HG02840 (cell line): Measurements from ENCODE around the gene MTCL1.

Source experiments
- ATAC-seq: cut with Tn5 transposase; IDR thresholded peaks from one replicate; pipeline ENCODE4 v1.9.1; 2021; ENCODE audit warnings: mild to moderate bottlenecking, moderate library complexity, moderate number of reproducible peaks; ENCODE audit not compliant: unreplicated experiment, low FRiP score

The MTCL1 gene

GRCh38 chr18:8686611-8687010 is 18.7 kb upstream of the MTCL1 start:
- no peak for ATAC-seq

- ATAC-seq: no peak
These were observed 17.0 kb upstream of the MTCL1 start for GRCh38 chr18:8688216-8688800.

- no peak for ATAC-seq
These were observed 16.5 kb upstream of the MTCL1 start for GRCh38 chr18:8688816-8689215.

- no peak for ATAC-seq
These were observed 15.8 kb upstream of the MTCL1 start for GRCh38 chr18:8689517-8689916.

GRCh38 chr18:8694891-8695290 is 10.5 kb upstream of the MTCL1 start:
- no peak for ATAC-seq

- ATAC-seq: no peak
These were observed 9.3 kb upstream of the MTCL1 start for GRCh38 chr18:8695932-8696517.

- ATAC-seq: no peak
These were observed 8.6 kb upstream of the MTCL1 start for GRCh38 chr18:8696749-8697211.

- ATAC-seq: no peak
These were observed 6.2 kb upstream of the MTCL1 start for GRCh38 chr18:8699126-8699525.

GRCh38 chr18:8699948-8700347 is 5.4 kb upstream of the MTCL1 start:
- ATAC-seq: no peak

- ATAC-seq: no peak
These were observed 3.7 kb upstream of the MTCL1 start for GRCh38 chr18:8701546-8702118.

- ATAC-seq: no peak
These were observed 2.7 kb upstream of the MTCL1 start for GRCh38 chr18:8702668-8703067.

- no peak for ATAC-seq
These were observed 2.2 kb upstream of the MTCL1 start for GRCh38 chr18:8703092-8703709.

- ATAC-seq: no peak
These were observed 1.5 kb upstream of the MTCL1 start for GRCh38 chr18:8703781-8704301.

- ATAC-seq: peak; percentile 87
These were observed 757 bp upstream of the MTCL1 start for GRCh38 chr18:8704361-8705237.

- ATAC-seq: no peak
These were observed 820 bp downstream of the MTCL1 start for GRCh38 chr18:8705961-8706790.

- ATAC-seq: no peak
These were observed 1.6 kb downstream of the MTCL1 start for GRCh38 chr18:8706791-8707555.

GRCh38 chr18:8707556-8708300 is 2.4 kb downstream of the MTCL1 start:
- ATAC-seq: no peak

GRCh38 chr18:8708670-8709069 is 3.3 kb downstream of the MTCL1 start:
- ATAC-seq: no peak
